GM18867 (cell line): Measurements from ENCODE around the gene RAB3GAP2.
A peak's percentile ranks its signal among the peaks of the same experiment; 100 is the strongest.
"Not testable (repeated sequence)": the region's sequence is repeated elsewhere in the genome, so short reads cannot be mapped to it uniquely, and the experiment has no call there.

Experiments
- ATAC-seq: cut with Tn5 transposase; IDR thresholded peaks from one replicate; pipeline ENCODE4 v1.9.1; 2021; ENCODE audit warnings: mild to moderate bottlenecking, moderate library complexity; ENCODE audit not compliant: unreplicated experiment

Gene RAB3GAP2, protein sequence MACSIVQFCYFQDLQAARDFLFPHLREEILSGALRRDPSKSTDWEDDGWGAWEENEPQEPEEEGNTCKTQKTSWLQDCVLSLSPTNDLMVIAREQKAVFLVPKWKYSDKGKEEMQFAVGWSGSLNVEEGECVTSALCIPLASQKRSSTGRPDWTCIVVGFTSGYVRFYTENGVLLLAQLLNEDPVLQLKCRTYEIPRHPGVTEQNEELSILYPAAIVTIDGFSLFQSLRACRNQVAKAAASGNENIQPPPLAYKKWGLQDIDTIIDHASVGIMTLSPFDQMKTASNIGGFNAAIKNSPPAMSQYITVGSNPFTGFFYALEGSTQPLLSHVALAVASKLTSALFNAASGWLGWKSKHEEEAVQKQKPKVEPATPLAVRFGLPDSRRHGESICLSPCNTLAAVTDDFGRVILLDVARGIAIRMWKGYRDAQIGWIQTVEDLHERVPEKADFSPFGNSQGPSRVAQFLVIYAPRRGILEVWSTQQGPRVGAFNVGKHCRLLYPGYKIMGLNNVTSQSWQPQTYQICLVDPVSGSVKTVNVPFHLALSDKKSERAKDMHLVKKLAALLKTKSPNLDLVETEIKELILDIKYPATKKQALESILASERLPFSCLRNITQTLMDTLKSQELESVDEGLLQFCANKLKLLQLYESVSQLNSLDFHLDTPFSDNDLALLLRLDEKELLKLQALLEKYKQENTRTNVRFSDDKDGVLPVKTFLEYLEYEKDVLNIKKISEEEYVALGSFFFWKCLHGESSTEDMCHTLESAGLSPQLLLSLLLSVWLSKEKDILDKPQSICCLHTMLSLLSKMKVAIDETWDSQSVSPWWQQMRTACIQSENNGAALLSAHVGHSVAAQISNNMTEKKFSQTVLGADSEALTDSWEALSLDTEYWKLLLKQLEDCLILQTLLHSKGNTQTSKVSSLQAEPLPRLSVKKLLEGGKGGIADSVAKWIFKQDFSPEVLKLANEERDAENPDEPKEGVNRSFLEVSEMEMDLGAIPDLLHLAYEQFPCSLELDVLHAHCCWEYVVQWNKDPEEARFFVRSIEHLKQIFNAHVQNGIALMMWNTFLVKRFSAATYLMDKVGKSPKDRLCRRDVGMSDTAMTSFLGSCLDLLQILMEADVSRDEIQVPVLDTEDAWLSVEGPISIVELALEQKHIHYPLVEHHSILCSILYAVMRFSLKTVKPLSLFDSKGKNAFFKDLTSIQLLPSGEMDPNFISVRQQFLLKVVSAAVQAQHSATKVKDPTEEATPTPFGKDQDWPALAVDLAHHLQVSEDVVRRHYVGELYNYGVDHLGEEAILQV (N-terminal part only)

DNA sequence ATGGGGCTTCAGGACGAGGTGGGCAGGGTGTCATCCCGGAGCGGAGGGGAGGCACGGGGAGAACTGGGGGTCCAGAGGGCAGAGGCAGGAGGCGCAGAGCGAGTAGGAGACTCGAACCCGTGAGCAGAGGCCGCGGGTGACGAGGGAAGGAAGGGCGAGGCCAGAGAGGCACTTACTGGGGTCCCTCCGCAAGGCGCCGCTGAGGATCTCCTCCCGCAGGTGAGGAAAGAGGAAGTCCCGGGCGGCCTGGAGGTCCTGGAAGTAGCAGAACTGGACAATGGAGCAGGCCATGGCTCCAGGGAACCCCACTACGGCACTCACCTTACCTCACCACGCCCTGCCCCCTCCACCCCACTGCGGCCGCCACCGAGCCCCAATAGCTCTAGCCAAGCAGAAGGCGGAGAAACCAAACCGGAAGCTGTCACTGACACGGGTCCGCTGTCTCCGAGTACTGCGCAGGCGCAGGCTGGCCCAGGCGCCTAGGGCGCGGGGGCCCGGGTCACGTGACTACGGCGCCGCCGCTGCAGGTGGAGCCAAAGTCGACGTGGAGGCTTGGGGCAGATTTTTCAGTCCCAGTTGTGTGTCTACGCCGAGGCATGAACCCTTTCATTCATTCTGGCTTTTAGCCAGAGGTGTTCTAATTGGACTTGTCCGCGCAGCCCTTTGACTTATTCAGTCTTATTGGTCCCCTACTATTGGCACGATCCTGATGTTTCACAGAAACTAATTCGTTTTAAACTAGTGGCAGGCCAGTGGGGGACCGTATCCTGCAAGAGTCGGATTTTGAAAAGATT, at the start of gene RAB3GAP2:
RAB3GAP2 (minus strand) TSS at position 407 of the 794 bp plus-strand sequence; CDS start at position 291, 116 bp downstream.
- peak; percentile 97 for ATAC-seq

DNA sequence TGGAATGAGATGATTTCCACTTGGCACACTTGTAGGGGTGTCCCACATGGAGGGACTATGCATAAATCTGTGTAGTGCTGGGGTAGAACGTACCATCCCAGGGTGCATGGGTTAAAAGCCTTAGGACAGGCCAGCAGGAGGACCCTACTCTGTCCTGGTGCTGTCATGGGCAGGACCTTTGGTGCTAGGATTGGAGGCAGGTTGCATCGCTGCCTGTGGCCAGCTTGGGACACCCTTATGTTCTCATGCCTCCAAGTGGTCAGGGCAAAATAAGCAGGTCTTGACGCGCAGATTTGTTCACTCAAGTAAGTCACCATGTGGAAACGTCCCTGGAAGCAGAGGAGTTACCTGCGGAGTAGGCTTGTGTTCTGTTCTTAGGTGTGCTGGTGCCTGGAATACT, 49.5 kb upstream of the RAB3GAP2 start:
- ATAC-seq: no peak

DNA sequence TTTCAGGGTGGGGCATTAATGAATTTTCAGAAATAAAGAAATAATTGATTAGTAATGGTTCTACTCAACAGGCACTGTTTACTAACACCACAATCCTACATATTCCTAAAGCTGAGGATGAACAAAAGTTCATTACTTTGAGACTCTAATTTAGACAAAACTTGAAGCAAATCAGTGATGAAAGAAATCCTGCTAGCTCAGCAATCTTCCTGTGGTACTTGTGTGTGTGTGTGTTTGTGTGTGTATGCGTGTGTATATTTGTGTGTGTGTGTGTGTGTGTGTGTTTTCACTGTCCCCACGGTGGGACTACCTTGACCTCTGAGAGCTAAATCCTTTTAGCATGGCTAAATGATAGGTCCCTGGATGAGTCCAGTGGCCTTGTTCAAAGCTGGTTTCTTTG, 48.5 kb upstream of the RAB3GAP2 start:
- ATAC-seq: no peak

DNA sequence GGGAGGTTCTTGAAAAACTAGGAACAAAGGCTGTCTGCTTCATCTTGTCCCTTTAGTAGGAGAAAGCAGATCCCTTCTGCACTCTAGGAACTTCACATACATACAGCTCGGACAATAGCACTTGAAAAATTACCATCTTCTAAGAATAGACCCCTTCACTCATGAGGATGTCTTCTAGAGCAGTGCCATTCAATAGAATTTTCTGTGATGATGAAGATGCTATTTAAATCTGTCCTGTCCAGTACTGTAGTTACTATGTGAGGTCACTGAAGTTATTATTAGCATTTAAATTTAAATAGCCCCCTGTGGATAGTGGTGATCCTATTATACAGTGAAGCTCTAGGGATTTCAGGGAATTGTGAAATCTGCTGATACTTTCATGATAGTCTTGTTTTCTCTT, 46.4 kb upstream of the RAB3GAP2 start:
- no peak for ATAC-seq

DNA sequence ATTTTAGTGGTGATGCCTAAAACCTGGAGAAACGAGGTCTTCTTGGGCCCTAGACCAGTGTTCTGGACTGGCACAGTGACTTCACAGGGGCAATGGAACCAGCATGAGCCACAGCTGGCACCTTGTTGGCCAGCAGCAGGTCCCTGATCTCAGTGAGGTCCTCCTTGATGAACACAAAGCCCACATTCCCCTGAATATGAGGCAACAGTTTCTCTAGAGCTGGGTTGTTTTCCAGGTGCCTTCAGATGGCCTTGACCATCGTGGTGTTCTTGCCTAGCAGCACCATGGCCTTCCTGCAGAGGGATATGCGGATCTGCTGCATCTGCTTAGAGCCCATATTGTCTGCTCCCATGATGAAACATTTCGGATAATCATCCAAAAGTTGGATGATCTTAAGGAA, 44.9 kb upstream of the RAB3GAP2 start:
- ATAC-seq: no peak

DNA sequence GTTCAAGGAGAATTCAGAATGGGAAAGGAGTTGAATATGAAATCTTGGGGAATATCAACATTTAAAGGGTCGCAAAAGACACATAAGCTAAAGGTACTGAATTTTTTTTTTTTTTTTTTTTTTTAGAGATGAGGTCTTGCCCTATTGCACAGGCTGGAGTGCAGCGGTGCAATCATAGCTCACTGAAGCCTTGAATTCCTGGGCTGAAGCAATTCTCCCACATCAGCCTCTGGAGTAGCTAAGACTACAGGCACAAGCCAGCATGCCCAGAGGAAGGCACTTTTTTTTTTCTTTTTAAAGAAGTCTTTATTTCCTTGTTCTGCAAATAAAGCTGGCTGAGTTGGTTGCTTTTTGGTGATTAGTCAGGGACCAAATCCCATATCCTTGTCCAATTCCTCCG, 44.1 kb upstream of the RAB3GAP2 start:
- ATAC-seq: no peak

DNA sequence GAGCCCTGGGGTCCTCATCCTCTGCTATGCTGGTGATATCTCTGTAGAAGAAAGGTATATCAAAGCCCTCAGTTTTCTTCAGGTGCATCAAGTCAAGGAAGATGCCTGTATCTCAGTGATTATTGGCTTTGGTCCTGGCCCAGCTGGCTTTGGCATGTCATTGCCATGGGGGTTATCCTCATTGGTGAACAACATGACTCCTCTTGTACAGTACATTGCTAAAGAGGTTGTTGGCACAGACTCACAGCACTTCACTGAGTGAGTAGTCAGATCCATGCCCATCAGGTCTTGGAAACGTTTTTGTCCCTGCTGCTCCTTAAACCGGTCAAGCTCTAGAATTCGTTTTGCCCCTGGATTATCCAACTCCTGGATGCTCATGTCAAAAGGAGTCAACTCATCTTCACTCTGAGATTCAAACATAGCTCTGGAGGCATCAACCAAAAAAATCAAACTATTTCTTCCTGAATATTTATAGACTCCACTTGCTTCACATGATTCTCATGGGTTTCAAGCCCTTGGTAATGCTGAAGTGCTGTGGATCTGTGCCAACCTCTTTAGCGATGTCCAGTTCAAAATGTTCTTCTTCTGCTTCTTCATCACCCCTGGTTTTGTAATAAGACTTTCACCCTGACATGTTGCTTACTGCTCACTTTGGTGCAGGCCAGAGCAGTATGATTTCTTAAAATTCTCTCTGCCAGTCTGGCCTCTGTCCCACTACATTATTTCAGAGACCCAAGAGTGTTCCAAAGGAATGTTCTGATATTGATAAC, 43.0 kb upstream of the RAB3GAP2 start:
- no peak for ATAC-seq

DNA sequence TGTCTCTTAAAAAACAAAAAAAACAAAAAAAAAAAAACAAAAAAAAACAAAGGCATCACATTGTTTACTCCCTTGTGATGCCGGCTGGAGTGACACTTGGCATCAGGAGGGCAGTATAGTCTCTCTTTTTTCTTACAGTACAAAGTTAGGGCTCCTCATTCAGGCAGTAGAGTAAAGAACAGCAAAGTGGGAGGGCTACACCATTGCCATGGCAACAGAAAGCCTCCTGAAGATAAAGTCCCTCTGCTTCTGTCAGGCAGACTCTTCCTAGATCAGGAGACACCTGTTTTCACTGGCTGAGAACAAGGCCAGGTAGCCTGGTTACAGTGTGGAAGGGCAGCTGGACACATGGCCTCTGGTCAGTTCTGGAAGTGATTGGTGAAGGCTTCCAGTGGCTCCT, 41.3 kb upstream of the RAB3GAP2 start:
- no peak for ATAC-seq

DNA sequence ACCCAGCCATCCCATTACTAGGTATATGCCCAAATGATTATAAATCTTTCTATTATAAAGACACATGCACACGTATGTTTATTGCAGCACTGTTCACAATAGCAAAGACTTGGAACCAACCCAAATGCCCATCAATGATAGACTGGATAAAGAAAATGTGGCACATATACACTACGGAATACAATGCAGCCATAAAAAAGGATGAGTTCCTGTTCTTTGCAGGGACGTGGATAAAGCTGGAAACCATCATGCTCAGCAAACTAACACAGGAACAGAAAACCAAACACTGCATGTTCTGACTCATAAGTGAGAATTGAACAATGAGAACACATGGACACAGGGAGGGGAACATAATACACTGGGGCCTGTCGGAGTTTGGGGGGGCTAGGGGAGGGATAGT, 37.9 kb upstream of the RAB3GAP2 start:
- not testable (repeated sequence) for ATAC-seq

DNA sequence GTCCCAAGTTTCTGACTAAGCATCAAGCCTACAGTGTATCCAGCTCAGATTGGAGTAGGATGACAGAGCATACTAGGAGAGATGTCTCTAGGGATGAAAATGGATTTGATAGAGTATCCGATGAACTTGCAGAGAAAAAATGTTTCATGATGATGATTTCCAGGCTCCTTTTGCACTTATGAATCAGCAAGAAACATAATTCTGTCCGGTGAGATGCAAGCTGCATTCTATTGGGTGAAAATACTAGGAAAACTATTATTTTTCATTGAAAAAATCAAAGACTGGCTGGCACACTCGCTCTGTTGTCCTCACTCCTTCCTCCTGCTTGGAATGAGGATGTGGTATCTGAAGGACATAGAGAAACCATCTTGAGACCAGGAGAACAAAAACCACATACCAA, 35.4 kb upstream of the RAB3GAP2 start:
- no peak for ATAC-seq

DNA sequence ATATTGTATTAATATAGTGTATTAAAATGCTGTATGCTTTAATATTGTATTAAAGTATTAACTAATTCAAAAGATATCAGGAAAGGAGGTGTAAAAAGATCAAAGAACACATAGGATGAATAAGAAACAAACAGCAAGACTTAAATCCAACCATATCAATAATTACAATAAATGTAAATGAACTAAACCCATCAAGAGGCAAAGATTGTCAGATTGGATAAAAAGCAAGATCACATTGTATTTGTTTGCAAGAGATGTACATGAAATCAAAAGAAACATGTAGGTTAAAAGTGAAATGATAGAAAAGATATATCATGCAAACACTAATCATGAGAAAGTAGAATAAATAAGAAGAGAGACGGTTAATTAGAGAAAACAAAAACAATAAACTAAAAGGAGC, 34.1 kb upstream of the RAB3GAP2 start:
- no peak for ATAC-seq

DNA sequence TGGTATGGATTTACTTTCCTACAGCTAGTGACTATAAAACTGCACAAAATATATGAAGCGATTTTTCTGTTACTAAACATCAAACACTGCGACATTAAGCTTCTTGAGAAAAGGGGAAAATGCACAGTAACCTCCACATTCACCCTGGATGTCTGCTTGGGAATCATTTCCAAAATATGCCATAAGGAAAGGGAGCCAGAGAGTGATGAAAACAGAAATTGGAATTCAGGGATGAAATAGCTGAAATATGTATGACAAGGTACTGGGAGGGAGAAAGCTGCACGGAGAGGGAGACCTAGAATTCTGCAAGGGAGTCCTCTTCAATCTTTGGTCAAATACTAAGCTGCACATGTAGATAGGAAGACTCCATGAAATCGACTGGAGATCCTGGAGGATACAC, 31.6 kb upstream of the RAB3GAP2 start:
- ATAC-seq: no peak

DNA sequence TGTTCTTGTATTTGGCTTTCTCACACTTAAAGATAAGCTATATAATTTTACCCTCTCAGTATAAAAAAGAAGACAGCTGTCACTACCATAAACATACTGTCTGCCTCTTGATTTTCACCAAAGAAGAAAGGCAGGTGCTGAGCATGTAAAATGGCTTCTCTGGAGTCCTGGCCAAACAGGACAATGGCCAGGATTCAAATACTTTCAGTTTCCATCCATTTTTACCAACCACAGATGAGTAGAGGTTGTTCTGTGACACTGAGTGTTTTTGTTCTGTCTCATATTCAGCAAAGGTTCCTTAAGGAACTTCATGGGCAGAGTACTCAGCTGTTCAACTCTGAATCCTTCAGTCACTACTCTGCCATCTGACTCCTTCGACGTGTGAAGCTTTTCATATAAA, 29.4 kb upstream of the RAB3GAP2 start:
- ATAC-seq: no peak

DNA sequence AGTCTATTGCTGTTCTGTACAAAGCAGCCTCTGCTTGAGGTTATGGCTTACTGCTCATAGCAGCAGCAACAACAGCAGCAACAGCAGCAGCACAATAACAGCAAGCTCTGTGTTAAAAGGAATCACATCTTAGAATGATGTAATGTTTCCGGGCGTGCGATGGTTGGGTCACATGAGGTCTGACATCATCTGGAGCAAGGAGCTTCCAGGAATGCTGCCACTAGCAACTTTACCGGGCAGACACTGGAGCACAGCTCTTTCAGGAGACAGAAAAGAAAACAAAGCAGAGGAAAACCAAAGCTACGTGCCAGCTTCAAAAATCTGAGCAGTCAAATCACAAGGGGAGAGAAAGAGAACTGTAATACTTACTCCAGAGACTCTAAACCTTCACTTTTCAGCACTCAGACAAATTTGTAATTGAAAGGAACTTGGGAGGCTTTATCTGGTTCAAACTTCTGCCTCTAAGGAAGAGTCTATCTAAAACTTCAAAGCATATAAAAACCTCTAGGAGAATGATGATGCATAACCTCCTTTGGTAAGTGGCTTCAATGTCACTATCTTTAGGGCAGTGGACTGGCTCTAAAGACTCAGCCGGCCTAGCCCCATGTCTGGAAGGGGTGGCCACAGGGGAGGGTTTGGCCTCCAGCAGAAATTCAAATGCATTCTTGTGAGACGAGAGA, 28.3 kb upstream of the RAB3GAP2 start:
- ATAC-seq: no peak

DNA sequence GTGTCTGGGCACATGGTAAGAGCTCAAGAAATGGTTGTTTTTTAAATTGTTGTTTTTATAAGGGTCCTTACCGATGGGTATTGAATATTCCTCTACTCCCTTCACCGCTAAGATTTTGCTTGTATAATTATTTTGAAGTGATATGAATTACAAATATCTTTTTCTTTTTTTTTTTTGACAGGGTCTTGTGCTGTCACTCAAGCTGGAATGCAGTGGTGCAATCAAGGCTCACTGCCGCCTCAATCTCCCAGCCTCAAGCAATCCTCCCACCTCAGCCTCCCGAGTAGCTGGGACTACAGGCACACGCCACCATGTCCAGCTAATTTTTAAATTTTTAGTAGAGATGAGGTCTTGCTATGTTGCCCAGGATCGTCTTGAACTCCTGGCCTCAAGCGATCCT, 27.1 kb upstream of the RAB3GAP2 start:
- no peak for ATAC-seq

DNA sequence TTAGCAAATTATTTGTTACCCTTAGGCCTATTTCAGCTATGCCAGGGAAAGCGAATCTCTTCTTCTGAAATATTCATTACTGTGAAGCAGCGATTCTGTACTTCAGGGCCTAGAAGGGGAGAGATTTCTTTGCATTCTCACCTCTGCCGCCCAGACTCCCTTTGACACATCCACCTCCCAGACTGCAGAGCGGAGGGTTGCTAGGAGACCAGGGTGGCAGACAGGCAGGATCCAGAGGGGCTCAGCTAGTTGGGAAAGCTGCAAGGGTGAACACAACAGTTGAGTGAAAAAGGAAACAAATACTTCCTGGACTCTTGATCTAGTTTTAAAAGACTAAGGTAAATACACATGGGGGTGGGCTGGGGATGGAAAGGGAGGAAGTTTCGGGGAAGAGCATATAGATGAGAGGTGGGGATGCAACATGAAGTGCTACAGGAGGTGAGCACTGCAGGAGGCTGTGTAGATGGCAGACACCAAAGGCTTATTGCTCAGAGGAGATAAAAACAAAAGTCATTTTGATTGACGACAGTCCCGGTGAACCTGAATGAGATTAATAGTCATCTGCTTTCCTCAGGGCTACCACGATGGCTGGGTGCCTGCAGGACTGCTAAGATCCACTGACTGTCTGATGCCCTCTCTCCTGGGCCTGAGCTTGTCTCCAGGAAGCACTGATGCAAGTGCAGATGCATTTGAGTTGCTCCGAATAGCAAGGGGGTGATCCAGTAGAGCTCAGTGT, 26.4 kb upstream of the RAB3GAP2 start:
- ATAC-seq: no peak

DNA sequence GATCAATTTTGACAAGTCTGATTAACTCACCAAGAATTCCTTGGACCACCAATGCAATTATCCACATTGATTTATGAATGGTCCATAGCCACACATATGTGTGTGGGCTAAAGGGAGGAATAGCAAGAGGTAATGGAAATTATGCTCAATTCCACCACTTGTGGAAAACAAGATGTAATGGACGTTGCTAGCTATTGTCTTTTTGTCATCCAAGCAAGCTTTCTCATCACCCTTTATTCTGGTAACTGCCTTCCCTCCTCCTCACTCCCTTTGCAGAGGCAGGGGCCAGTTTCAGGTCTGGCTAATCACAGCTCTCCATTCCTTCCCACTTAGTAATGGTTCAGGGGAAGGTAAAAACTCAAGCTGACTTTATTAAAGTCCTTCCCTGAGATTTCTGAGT, 24.7 kb upstream of the RAB3GAP2 start:
- ATAC-seq: no peak

DNA sequence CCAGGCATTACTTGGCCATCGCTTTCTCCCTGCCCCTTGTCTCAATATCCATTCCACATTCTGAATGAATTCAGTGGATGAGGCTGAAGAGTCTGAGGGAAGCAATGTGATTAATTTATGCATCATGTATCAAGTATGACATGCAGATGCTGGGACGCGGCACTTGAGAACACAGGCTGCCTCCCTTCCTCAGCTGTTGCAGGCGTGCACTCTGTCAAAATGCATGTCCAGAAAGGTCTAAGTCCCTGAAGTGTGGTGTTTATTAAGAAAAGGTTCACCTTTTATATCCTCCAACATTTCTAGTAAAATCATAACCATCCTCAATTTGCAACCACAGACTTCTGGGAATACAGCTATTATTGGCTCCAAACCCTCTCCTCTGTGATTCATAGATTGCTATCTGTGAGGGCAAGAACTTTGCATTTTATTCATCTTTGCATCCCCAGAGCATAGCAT, 22.6 kb upstream of the RAB3GAP2 start:
- ATAC-seq: no peak
